Measurements from ENCODE around the gene PKN2. TPM values are rescaled to one million over a fixed set of nuclear protein-coding genes. Genes with fewer than 3 reads are reported as not detected.
A peak's percentile ranks its signal among the peaks of the same experiment; 100 is the strongest.

PKN2 gene
- total and polyA plus RNA-seq, 2 donors (not counting 1 experiment from before 2014, with no cell fraction given): 28.7 to 29.9 TPM

- Histone ChIP-seq H3K27me3 (ENCODE audit: control insufficient read depth, insufficient read depth, low read length) (no peaks in the 10 kb centered on the region), H3K27ac (ENCODE audit: insufficient read depth, low read length) (no peak overlapping the region), H2AFZ (ENCODE audit: low read length) (no peak overlapping the region), H3K4me1 (ENCODE audit: control insufficient read depth, extremely low read depth, insufficient read depth, low read length) (no peaks in the 10 kb centered on the region), H4K20me1 (ENCODE audit: control insufficient read depth, extremely low read depth, insufficient read depth, low read length) (no peaks in the 10 kb centered on the region), H3K36me3 (ENCODE audit: control insufficient read depth, insufficient read depth, low read length) (no peaks in the 10 kb centered on the region), H3K79me2 (ENCODE audit: control insufficient read depth, insufficient read depth, low read length) (peaks cover 14% of the 10 kb centered on the region), H3K4me2 (ENCODE audit: extremely low read depth, insufficient read depth, low read length) (no peak overlapping the region), H3K9ac (ENCODE audit: insufficient read depth, low read length) (no peak overlapping the region), H3K4me3 (replicated peaks in 1 of 4; ENCODE audit: control extremely low read depth in 1 of 4, insufficient read depth in 1 of 4, low read depth in 3 of 4, low read length in 4 of 4) (no peak overlapping the region), H3K9me3 (ENCODE audit: control insufficient read depth, insufficient read depth, low read depth, low read length) (no peaks in the 10 kb centered on the region)
- no peak for DNase-seq (ENCODE audit: low read depth in 2 of 2)
- TF ChIP-seq EZH2 (IDR thresholded peaks at IDR 0.05; ENCODE audit: low read length, missing control alignments) (no peak), CTCF (conservative IDR thresholded peaks at IDR 0.05 in 1 of 2, IDR thresholded peaks at IDR 0.05 in 1 of 2; ENCODE audit: low read depth in 1 of 2, low read length in 2 of 2) (no peak)
Measured at GRCh38 chr1:88875595-88875994, 191.5 kb downstream of the PKN2 start.

- no peaks in the 10 kb centered on the region for H3K4me1 ChIP-seq (ENCODE audit: control insufficient read depth, extremely low read depth, insufficient read depth, low read length)
- H2AFZ ChIP-seq (ENCODE audit: low read length): no peak overlapping the region
- H3K9ac ChIP-seq (ENCODE audit: insufficient read depth, low read length): no peak overlapping the region
- no peaks in the 10 kb centered on the region for H3K27me3 ChIP-seq (ENCODE audit: control insufficient read depth, insufficient read depth, low read length)
- H3K9me3 ChIP-seq (ENCODE audit: control insufficient read depth, insufficient read depth, low read depth, low read length): no peaks in the 10 kb centered on the region
- H4K20me1 ChIP-seq (ENCODE audit: control insufficient read depth, extremely low read depth, insufficient read depth, low read length): no peaks in the 10 kb centered on the region
- no peaks in the 10 kb centered on the region for H3K36me3 ChIP-seq (ENCODE audit: control insufficient read depth, insufficient read depth, low read length)
- H3K4me3 ChIP-seq (replicated peaks in 1 of 4; ENCODE audit: control extremely low read depth in 1 of 4, insufficient read depth in 1 of 4, low read depth in 3 of 4, low read length in 4 of 4): no peak overlapping the region
- H3K4me2 ChIP-seq (ENCODE audit: extremely low read depth, insufficient read depth, low read length): no peak overlapping the region
- no peak overlapping the region for H3K27ac ChIP-seq (ENCODE audit: insufficient read depth, low read length)
- H3K79me2 ChIP-seq (ENCODE audit: control insufficient read depth, insufficient read depth, low read length): peaks cover 11% of the 10 kb centered on the region
- peak in 1 of 2 donors; percentile 53 for DNase-seq (ENCODE audit: low read depth in 2 of 2)
- no peak for TF ChIP-seq EZH2 (IDR thresholded peaks at IDR 0.05; ENCODE audit: low read length, missing control alignments)
- TF ChIP-seq CTCF (conservative IDR thresholded peaks at IDR 0.05 in 1 of 2, IDR thresholded peaks at IDR 0.05 in 1 of 2; ENCODE audit: low read depth in 1 of 2, low read length in 2 of 2): no peak
Measured at GRCh38 chr1:88876573-88877365, 192.7 kb downstream of the PKN2 start.

- H3K36me3 ChIP-seq (ENCODE audit: control insufficient read depth, insufficient read depth, low read length): no peaks in the 10 kb centered on the region
- DNase-seq (ENCODE audit: low read depth in 2 of 2): peak; percentile 29 to 61
- H4K20me1 ChIP-seq (ENCODE audit: control insufficient read depth, extremely low read depth, insufficient read depth, low read length): no peaks in the 10 kb centered on the region
- H2AFZ ChIP-seq (ENCODE audit: low read length): peak overlapping the region; percentile 19
- TF ChIP-seq EZH2 (IDR thresholded peaks at IDR 0.05; ENCODE audit: low read length, missing control alignments): no peak
- TF ChIP-seq CTCF (conservative IDR thresholded peaks at IDR 0.05 in 1 of 2, IDR thresholded peaks at IDR 0.05 in 1 of 2; ENCODE audit: low read depth in 1 of 2, low read length in 2 of 2): peak; percentile 20 to 25
- H3K4me2 ChIP-seq (ENCODE audit: extremely low read depth, insufficient read depth, low read length): no peak overlapping the region
- no peak overlapping the region for H3K4me3 ChIP-seq (replicated peaks in 1 of 4; ENCODE audit: control extremely low read depth in 1 of 4, insufficient read depth in 1 of 4, low read depth in 3 of 4, low read length in 4 of 4)
- no peaks in the 10 kb centered on the region for H3K4me1 ChIP-seq (ENCODE audit: control insufficient read depth, extremely low read depth, insufficient read depth, low read length)
- no peaks in the 10 kb centered on the region for H3K27me3 ChIP-seq (ENCODE audit: control insufficient read depth, insufficient read depth, low read length)
- H3K9ac ChIP-seq (ENCODE audit: insufficient read depth, low read length): no peak overlapping the region
- peaks cover 11% of the 10 kb centered on the region for H3K79me2 ChIP-seq (ENCODE audit: control insufficient read depth, insufficient read depth, low read length)
- no peak overlapping the region for H3K27ac ChIP-seq (ENCODE audit: insufficient read depth, low read length)
- no peaks in the 10 kb centered on the region for H3K9me3 ChIP-seq (ENCODE audit: control insufficient read depth, insufficient read depth, low read depth, low read length)
Measured at GRCh38 chr1:88877382-88877825, 193.3 kb downstream of the PKN2 start.

Measured in fibroblast of lung (primary cell).